Esophagus (tissue), 2 donors: Measurements from ENCODE around the gene VSNL1. TPM values are rescaled to one million over a fixed set of nuclear protein-coding genes. Genes with fewer than 3 reads are reported as not detected.

Source experiments
- H3K27ac ChIP-seq, 2 donors: one replicate each; pipeline ENCODE4 v1.5.1; 2013; ENCODE audit warnings: low read depth in 2 of 2, mild to moderate bottlenecking in 2 of 2, inconsistent platforms in 1 of 2, low read length in 1 of 2, moderate library complexity in 1 of 2
- H3K27me3 ChIP-seq, 2 donors: one replicate each; pipeline ENCODE4 v1.6.1; 2013; ENCODE audit warnings: low read length in 2 of 2, control low read depth in 1 of 2, mild to moderate bottlenecking in 1 of 2; ENCODE audit not compliant: insufficient read depth in 2 of 2, control insufficient read depth in 1 of 2
- H3K36me3 ChIP-seq, 2 donors: one replicate each; pipeline ENCODE4 v1.6.1; 2013; ENCODE audit warnings: low read length in 1 of 2; ENCODE audit not compliant: control insufficient read depth in 2 of 2, insufficient read depth in 2 of 2
- H3K4me1 ChIP-seq, 2 donors: one replicate each; pipeline ENCODE4 v1.6.1; 2013; ENCODE audit warnings: low read length in 1 of 2; ENCODE audit not compliant: control insufficient read depth in 2 of 2, insufficient read depth in 2 of 2
- H3K4me3 ChIP-seq, 2 donors: one replicate each; pipeline ENCODE4 v1.5.1; 2013; ENCODE audit warnings: low read length in 2 of 2, mild to moderate bottlenecking in 2 of 2, low read depth in 1 of 2, moderate library complexity in 1 of 2
- H3K9me3 ChIP-seq, 2 donors: one replicate each; pipeline ENCODE4 v1.6.1; 2013; ENCODE audit warnings: mild to moderate bottlenecking in 2 of 2, low read depth in 1 of 2, low read length in 1 of 2, moderate library complexity in 1 of 2; ENCODE audit not compliant: control insufficient read depth in 2 of 2, insufficient read depth in 1 of 2
- WGBS, 2 donors: extraction: QIAGEN DNeasy Blood & Tissue Kit; methylation state at CpG; one replicate each; pipeline ENCODE4 v1.1.7; 2013; 5-methylcytosine and 5-hydroxymethylcytosine counted together
- polyA plus RNA-seq, 2 donors: library from polyadenylated mRNA; stranded (reverse); fragments of 200-250 nt; gene quantifications; one replicate each; pipeline ENCODE4 v1.2.3, GENCODE V29; 2013
- donor health status: healthy with polysubstance abuse.
- donor health status: Bipolar disorder and iron deficiency.

VSNL1 gene
- polyA plus RNA-seq, 2 donors = 35.7 to 47.2 TPM

- Histone ChIP-seq H3K36me3 (peaks cover 2 to 3% of the 10 kb centered on the region in 2 donors), H3K27me3 (no peaks in the 10 kb centered on the region)
- 58 to 71% methylated on average over 1 of the region's 1 CpG for WGBS, 2 donors
These were observed 122.2 kb downstream of the VSNL1 start for GRCh38 chr2:17662723-17663122.

DNA sequence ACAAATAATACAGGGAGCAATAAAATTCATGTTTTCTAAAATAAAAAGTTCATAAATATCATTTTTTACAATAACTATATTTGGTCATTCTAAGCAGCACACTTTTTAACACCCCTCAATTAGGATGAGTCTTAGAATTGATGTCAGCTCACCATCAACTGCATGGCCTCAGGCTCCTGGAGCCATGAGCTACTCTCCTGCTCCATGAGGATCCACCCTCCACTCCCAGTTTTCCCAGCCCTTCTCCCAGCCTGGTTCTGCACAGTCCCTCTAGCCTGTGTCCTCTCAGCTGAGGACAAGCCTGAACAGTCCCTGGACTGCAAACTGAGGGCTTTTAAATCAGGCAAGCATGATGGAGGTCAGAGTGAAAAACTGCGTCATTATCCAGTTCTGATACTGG is 124.0 kb downstream of the VSNL1 start:
- H3K4me1 ChIP-seq = no peaks in the 10 kb centered on the region
- peaks cover 5 to 6% of the 10 kb centered on the region in 2 donors for H3K36me3 ChIP-seq
- H3K9me3 ChIP-seq = no peaks in the 10 kb centered on the region
- H3K27me3 ChIP-seq = no peaks in the 10 kb centered on the region
- H3K4me3 ChIP-seq = no peak overlapping the region
- no peak overlapping the region for H3K27ac ChIP-seq
- WGBS, 2 donors = 100% methylated on average over 1 of the region's 1 CpG

More at GRCh38 chr2:17662723-17663122, 122.2 kb downstream of the VSNL1 start:
- H3K4me1 ChIP-seq = no peaks in the 10 kb centered on the region
- no peak overlapping the region for H3K4me3 ChIP-seq
- H3K9me3 ChIP-seq = no peaks in the 10 kb centered on the region
- no peak overlapping the region for H3K27ac ChIP-seq

DNA sequence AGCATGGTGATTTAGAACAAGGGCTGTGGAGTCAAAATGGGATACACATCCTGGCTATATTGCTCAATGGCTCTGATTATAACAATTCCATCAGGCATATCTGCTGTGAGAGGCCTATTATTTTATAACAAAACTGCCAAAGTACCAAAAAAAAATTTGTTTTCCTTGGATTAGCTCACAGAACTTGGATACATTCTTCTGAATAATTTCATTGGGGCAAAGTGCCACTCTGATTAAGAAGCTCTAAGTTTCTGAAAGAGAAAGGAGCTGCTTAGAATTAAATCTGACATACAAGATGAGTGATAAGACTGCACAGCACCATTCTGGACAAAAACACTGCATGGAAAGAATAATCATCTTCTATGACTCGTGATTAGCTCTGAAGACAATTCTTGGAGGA is 127.4 kb downstream of the VSNL1 start:
- Histone ChIP-seq H3K4me3 (no peak overlapping the region), H3K27ac (no peak overlapping the region), H3K36me3 (peaks cover 4 to 5% of the 10 kb centered on the region in 2 donors), H3K27me3 (no peaks in the 10 kb centered on the region), H3K9me3 (no peaks in the 10 kb centered on the region), H3K4me1 (no peaks in the 10 kb centered on the region)
- WGBS, 2 donors = 59 to 71% methylated on average over 1 of the region's 1 CpG

DNA sequence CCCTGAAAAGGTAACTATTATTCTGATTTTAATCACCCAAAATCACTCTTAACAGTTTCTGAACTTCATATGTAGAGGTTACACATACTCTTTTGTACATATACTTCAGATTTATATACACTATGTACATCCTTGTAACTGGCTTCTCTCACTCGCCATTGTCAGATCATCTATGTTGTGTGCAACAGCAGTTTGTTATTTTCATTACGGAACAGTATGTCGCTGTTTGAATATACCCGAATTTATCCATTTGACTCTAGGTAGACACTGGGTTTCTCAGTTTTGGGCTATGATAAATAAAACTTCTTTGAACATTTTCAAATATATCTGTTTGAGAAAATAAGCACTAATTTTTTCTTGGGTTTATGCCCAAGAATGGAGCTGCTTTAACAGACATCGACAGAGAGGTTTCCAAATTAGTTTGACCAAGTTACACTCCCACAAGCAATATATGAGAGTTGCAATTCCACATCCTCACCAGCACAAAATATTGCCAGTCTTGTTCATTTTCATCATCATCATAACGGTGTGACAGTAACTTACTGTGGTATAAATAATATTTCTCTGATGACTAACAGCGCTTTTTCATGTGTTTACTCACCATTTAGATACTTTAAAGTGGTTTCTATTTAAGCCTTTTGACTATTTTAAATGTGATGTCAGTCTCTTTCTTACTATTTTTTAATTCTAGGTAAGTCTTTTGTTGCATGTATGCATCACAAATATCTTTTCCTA is 132.3 kb downstream of the VSNL1 start:
- H3K27ac ChIP-seq = no peak overlapping the region
- H3K4me3 ChIP-seq = no peak overlapping the region
- WGBS, 2 donors = 72 to 76% methylated on average over 7 of the region's 7 CpGs
- H3K9me3 ChIP-seq = no peaks in the 10 kb centered on the region
- peaks cover 2 to 4% of the 10 kb centered on the region in 2 donors for H3K36me3 ChIP-seq
- no peaks in the 10 kb centered on the region for H3K4me1 ChIP-seq
- no peaks in the 10 kb centered on the region for H3K27me3 ChIP-seq

- Histone ChIP-seq H3K27me3 (no peaks in the 10 kb centered on the region), H3K9me3 (no peaks in the 10 kb centered on the region), H3K36me3 (no peaks in the 10 kb centered on the region)
These were observed 134.3 kb downstream of the VSNL1 start for GRCh38 chr2:17674817-17675216.

GRCh38 chr2:17680119-17680518 is 139.6 kb downstream of the VSNL1 start:
- 96% methylated on average over 3 of the region's 3 CpGs for WGBS, 2 donors
- Histone ChIP-seq H3K27ac (no peak overlapping the region), H3K4me3 (no peak overlapping the region), H3K9me3 (no peaks in the 10 kb centered on the region), H3K4me1 (no peaks in the 10 kb centered on the region), H3K36me3 (peaks cover 2 to 3% of the 10 kb centered on the region in 2 donors), H3K27me3 (no peaks in the 10 kb centered on the region)

More at GRCh38 chr2:17674817-17675216, 134.3 kb downstream of the VSNL1 start:
- no peaks in the 10 kb centered on the region for H3K4me1 ChIP-seq
- H3K27ac ChIP-seq = no peak overlapping the region
- H3K4me3 ChIP-seq = no peak overlapping the region

GRCh38 chr2:17682098-17682857 is 141.8 kb downstream of the VSNL1 start:
- H3K27ac ChIP-seq = no peak overlapping the region
- 92 to 95% methylated on average over 6 of the region's 6 CpGs for WGBS, 2 donors
- H3K36me3 ChIP-seq = peaks cover 2 to 3% of the 10 kb centered on the region in 2 donors

GRCh38 chr2:17683981-17684380 is 143.5 kb downstream of the VSNL1 start:
- no peak overlapping the region for H3K4me3 ChIP-seq
- H3K36me3 ChIP-seq = peaks cover 2 to 3% of the 10 kb centered on the region in 2 donors
- 93 to 95% methylated on average over 2 of the region's 2 CpGs for WGBS, 2 donors
- H3K27ac ChIP-seq = no peak overlapping the region
- no peaks in the 10 kb centered on the region for H3K9me3 ChIP-seq
- H3K4me1 ChIP-seq = no peaks in the 10 kb centered on the region
- H3K27me3 ChIP-seq = no peaks in the 10 kb centered on the region

More at GRCh38 chr2:17682098-17682857, 141.8 kb downstream of the VSNL1 start:
- no peak overlapping the region for H3K4me3 ChIP-seq
- no peaks in the 10 kb centered on the region for H3K4me1 ChIP-seq
- no peaks in the 10 kb centered on the region for H3K9me3 ChIP-seq
- no peaks in the 10 kb centered on the region for H3K27me3 ChIP-seq

GRCh38 chr2:17688600-17688999 is 148.1 kb downstream of the VSNL1 start:
- Histone ChIP-seq H3K27me3 (no peaks in the 10 kb centered on the region), H3K4me1 (no peaks in the 10 kb centered on the region), H3K4me3 (no peak overlapping the region), H3K9me3 (no peaks in the 10 kb centered on the region), H3K27ac (no peak overlapping the region), H3K36me3 (peaks cover 0 to 3% of the 10 kb centered on the region in 2 donors)
- 84 to 89% methylated on average over 1 of the region's 1 CpG for WGBS, 2 donors
